Adrenal gland (tissue), 12 donors: ENCODE data around the gene JPT1. TPM values are rescaled to one million over a fixed set of nuclear protein-coding genes. Genes with fewer than 3 reads are reported as not detected.
"Not testable (repeated sequence)": the region's sequence is repeated elsewhere in the genome, so short reads cannot be mapped to it uniquely, and the experiment has no call there.

Source experiments
- DNase-seq, 7 donors: peaks; one replicate each; pipeline ENCODE4 v3.0.0-alpha.2; 2019 to 2020
- H3K27ac ChIP-seq, 5 donors: fragments of 200-600 bp; sonication (generic) in 4 of 5; 1 replicate in 3 of 5; 2 replicates in 2 of 5; pipeline versions ENCODE4 v1.5.1 to v1.8.0; 2016 to 2020; ENCODE audit warnings: mild to moderate bottlenecking in 1 of 5
- H3K27me3 ChIP-seq: fragments of 200-600 bp; 2 replicates; pipeline ENCODE4 v1.8.0; 2021
- H3K36me3 ChIP-seq, 2 donors: fragments of 200-600 bp; replicated peaks in 1 of 2; 1 replicate in 1 of 2; 2 replicates in 1 of 2; pipeline versions ENCODE4 v1.5.1 to v1.8.0; 2018 to 2022
- H3K4me1 ChIP-seq, 2 donors: fragments of 200-600 bp; replicated peaks in 1 of 2; 1 replicate in 1 of 2; 2 replicates in 1 of 2; pipeline versions ENCODE4 v1.5.1 to v1.8.0; 2018 to 2021
- H3K4me3 ChIP-seq, 4 donors: fragments of 200-600 bp; sonication (generic) in 3 of 4; one replicate each; pipeline ENCODE4 v1.5.1; 2016 to 2018
- H3K9me3 ChIP-seq, 3 donors: fragments of 200-600 bp; sonication (generic) in 1 of 3; replicated peaks in 1 of 3; 1 replicate in 2 of 3; 2 replicates in 1 of 3; pipeline versions ENCODE4 v1.5.1 to v1.8.0; 2016 to 2021
- POLR2A ChIP-seq, 2 donors: fragments of 450-650 bp; IDR thresholded peaks; one replicate each; pipeline ENCODE4 v1.6.1; 2017; ENCODE audit warnings: antibody characterized with exemption in 2 of 2, mild to moderate bottlenecking in 2 of 2, moderate library complexity in 1 of 2
- WGBS, 4 donors: extraction: QIAGEN DNeasy Blood & Tissue Kit in 2 of 4; methylation state at CpG; one replicate each; pipeline versions ENCODE4 v1.1.5 to v1.1.7; 2013 to 2017; 5-methylcytosine and 5-hydroxymethylcytosine counted together
- intact Hi-C, 2 donors: fragments of 100-400 bp; cut with DNase I; formaldehyde crosslinking; loops; one replicate each; pipeline versions ENCODE4 v1.14.1 to v1.15.0; 2022 to 2023
- polyA plus RNA-seq, 3 donors: library from polyadenylated mRNA; stranded (reverse); fragments of 200-250 nt in 2 of 3; fragments of 350-450 nt in 1 of 3; fragmentation: Illumina TruSeq in 1 of 3; extraction: RNeasy Lipid Tissue Mini Kit (QIAGEN cat#74804) in 1 of 3; gene quantifications; one replicate each; pipeline ENCODE4 v1.2.3, GENCODE V29; 2013 to 2014
- total RNA-seq, 9 donors: library from RNA; depleted of rRNA in 4 of 9; stranded (reverse); fragments of >200 nt in 4 of 9; fragments of 120-200 nt in 1 of 9; fragmentation: NEBNext Ultra II Directional in 1 of 9; extraction: Animal tissue kit (Norgen Biotek cat#: 25700) in 1 of 9; gene quantifications; one replicate each; pipeline versions ENCODE4 v1.1.0 to v1.2.4, GENCODE V29; 2013 to 2023
- TF ChIP-seq, protein P1 (sequence below), 6 experiments: fragments of 450-650 bp in 4 of 6; fragments of 200-600 bp in 2 of 6; sonication (generic) in 1 of 6; IDR thresholded peaks; 1 replicate in 5 of 6; 2 replicates in 1 of 6; pipeline versions ENCODE4 v1.5.1 to v1.8.0; 2016 to 2021; ENCODE audit warnings: antibody characterized with exemption in 6 of 6, mild to moderate bottlenecking in 2 of 6, moderate library complexity in 1 of 6
- donor health status: healthy with polysubstance abuse.
- donor health status: Bipolar disorder and iron deficiency.
- donor health status: DM: yes; HTN: yes; CAD: no.
- donor health status: DM: no; HTN: no; CAD: no.
- donor health status: DM: no; HTN: no; CAD: no.
- donor health status: DM: yes; HTN: yes; CAD: no.

JPT1 gene
- total and polyA plus RNA-seq, 12 donors, result 34.2 to 232 (median 67.2) TPM

DNA sequence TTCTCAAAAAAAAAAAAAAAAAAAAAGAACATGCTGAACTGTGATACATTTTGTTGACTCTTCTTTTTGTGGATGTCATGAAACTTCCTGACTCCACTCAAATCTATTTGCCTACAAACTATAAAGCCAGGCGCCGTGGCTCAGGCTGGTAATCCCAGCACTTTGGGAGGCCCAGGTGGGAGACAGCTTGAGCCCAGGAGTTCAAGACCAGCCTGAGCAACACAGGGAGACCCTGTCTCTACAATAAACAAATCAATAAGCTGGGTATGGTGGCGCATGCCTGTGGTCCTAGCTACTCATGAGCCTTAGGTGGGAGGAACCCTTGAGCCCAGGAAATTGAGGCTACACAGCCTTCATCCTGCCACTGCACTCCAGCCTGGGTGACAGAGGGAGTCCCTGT, 21.3 kb downstream of the JPT1 start:
- peaks cover 0 to 8% of the 10 kb centered on the region in 2 donors for H3K36me3 ChIP-seq
- H3K9me3 ChIP-seq, result no peaks in the 10 kb centered on the region
- no peak overlapping the region for H3K4me3 ChIP-seq
- no peaks in the 10 kb centered on the region for H3K27me3 ChIP-seq
- WGBS, 4 donors, result 96 to 100% (median 96%) methylated on average over 3 of the region's 3 CpGs
- intact Hi-C loops, result no loop called here
- DNase-seq, result no peak
- H3K27ac ChIP-seq, result no peak overlapping the region
- no peak for TF ChIP-seq POLR2A (IDR thresholded peaks at IDR 0.05)
- TF ChIP-seq, protein P1, sequence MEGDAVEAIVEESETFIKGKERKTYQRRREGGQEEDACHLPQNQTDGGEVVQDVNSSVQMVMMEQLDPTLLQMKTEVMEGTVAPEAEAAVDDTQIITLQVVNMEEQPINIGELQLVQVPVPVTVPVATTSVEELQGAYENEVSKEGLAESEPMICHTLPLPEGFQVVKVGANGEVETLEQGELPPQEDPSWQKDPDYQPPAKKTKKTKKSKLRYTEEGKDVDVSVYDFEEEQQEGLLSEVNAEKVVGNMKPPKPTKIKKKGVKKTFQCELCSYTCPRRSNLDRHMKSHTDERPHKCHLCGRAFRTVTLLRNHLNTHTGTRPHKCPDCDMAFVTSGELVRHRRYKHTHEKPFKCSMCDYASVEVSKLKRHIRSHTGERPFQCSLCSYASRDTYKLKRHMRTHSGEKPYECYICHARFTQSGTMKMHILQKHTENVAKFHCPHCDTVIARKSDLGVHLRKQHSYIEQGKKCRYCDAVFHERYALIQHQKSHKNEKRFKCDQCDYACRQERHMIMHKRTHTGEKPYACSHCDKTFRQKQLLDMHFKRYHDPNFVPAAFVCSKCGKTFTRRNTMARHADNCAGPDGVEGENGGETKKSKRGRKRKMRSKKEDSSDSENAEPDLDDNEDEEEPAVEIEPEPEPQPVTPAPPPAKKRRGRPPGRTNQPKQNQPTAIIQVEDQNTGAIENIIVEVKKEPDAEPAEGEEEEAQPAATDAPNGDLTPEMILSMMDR (IDR thresholded peaks at IDR 0.05), result no peak
- H3K4me1 ChIP-seq, result peaks cover 6 to 16% of the 10 kb centered on the region in 2 donors

DNA sequence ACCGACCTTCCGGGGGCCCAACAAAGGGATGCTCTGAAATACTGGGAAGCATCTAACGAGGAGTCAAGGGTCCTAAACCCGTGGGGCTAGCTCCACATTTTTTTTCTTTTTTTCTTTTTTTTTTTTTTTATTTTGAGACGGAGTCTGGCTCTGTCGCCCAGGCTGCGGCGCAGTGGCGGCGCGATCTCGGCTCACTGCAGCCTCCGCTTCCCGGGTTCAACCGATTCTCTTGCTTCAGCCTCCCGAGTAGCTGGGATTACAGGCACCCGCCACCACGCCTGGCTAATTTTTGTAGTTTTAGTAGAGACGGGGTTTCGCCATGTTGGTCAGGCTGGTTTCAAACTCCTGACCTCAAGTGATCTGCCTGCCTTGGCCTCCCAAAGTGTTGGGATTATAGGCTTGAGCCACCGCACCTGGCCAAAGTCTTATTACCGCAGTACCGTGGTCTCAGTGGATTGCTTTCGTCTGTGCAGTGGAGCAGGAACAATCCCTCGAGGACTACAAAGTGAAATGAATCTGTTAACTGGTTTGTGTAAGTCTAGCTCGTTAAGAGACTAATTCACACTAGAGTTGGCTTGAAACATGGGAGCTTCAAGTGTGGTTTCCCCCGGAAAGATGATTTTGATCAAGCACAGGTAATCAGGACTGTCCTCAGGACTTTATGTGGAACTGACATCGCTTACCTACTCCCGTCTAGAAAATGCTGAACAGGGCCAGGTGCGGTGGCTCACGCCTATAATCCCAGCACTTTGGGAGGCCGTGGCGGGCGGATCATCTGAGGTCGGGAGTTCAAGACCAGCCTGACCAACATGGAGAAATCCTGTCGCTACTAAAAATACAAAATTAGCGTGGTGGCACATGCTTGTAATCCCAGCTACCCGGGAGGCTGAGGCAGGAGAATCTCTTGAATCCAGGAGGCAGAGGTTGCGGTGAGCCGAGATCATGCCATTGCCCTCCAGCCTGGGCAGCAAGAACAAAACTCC, 22.0 kb downstream of the JPT1 start:
- intact Hi-C loops, DNase-seq, H3K36me3 ChIP-seq, H3K9me3 ChIP-seq, H3K27me3 ChIP-seq: not testable (repeated sequence)
- peaks cover 6 to 16% of the 10 kb centered on the region in 2 donors for H3K4me1 ChIP-seq
- WGBS, 4 donors, result 80 to 84% (median 83%) methylated on average over 40 of the region's 40 CpGs
- H3K4me3 ChIP-seq, result peak overlapping the region; percentile 66 to 86 (median 80)
- peak overlapping the region in 4 of 5 donors; percentile 67 to 88 (median 78) for H3K27ac ChIP-seq

DNA sequence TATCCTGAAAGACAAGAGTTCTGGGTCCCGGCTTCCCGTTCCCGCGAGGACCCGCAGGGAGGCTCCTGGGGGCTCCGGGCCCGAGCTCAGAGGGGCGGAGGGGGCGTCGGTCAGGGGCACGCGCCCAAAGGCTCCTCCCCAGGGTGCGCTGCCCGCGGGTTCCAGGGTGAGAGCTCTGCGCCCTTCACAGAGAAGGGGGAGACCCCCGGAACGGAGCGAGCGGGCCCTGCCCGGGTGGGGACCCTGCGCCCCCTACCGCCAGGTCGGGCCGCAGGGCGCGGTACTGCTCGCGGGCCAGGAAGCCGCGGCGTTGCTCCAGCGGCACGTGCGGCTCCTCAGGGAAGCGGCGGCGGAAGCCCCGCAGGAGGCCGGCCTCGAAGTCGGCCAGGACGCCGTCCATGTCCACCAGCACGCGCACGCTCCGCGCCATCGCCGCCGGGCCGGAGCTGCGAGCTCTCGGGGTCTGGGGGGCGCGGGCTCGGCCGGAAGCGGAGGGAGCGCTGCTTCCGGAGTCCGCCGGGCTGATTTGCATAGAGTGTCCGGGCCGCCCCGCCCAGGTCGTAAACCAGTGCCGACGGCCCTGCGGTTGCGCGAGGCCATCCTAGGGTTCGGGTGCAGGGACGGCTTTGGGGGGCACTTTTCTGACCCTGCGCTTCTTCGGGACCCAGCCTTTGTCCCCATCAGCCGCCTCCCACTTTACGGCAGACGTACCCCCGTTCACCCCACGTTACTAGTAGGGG, 22.9 kb downstream of the JPT1 start, which contains the start of gene NT5C:
Gene NT5C, minus strand, starts transcription at position 465 of the 740 bp plus-strand sequence. Its CDS starts 35 bp downstream, at position 430.
- 0 to 1% (median 1%) methylated on average over 13 to 82 of the region's 82 CpGs for WGBS, 4 donors
- peak; percentile 61 to 83 (median 79) for DNase-seq
- Histone ChIP-seq H3K9me3 (no peaks in the 10 kb centered on the region), H3K4me3 (peak within 1 kb of the TSS; percentile 66 to 86 (median 80)), H3K27me3 (no peaks in the 10 kb centered on the region), H3K36me3 (peaks cover 0 to 8% of the 10 kb centered on the region in 2 donors), H3K4me1 (peaks cover 6 to 16% of the 10 kb centered on the region in 2 donors), H3K27ac (peak within 1 kb of the TSS in 4 of 5 donors; percentile 67 to 88 (median 78))
- intact Hi-C loops, result no loop called here
- TF ChIP-seq, protein P1 (IDR thresholded peaks at IDR 0.05), result peak; percentile 9 to 69 (median 46)
- peak in 1 of 2 donors; percentile 18 for TF ChIP-seq POLR2A (IDR thresholded peaks at IDR 0.05)

DNA sequence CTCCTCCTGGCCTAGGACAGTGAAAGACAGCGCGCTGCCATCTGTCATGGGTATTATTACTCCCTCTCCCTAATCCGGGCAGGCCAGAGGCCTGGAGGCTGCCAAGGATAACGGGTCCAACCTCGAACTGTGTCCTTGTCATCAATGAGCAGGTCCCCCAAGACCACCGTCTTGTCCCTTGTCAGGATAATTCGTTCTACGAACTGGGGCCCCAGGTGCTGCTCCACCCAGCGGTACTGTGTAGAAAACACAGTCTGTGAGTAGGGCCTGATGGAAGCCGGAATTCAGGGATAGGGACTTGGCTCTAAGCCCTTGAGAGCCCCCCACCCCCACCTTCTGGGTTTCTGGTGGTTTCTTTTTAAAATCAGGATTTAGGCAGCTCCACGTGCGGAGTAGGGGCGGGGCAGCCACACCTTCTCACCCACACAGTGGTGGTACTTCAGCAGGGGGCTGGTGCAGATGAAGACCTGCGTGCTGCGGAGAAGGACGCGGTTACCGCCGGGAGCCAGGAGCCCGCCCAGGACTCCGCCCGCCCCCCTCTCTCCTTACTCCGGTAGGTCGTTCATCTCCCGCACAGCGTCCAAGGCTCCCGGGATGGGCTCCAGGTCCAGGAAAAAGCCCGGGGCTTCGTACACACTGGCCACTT, 23.6 kb downstream of the JPT1 start:
- no peaks in the 10 kb centered on the region for H3K9me3 ChIP-seq
- DNase-seq, result peak; percentile 33 to 73 (median 58)
- H3K36me3 ChIP-seq, result peaks cover 0 to 8% of the 10 kb centered on the region in 2 donors
- H3K27ac ChIP-seq, result peak overlapping the region in 4 of 5 donors; percentile 67 to 88 (median 78)
- peak overlapping the region; percentile 66 to 86 (median 80) for H3K4me3 ChIP-seq
- no peaks in the 10 kb centered on the region for H3K27me3 ChIP-seq
- TF ChIP-seq POLR2A (IDR thresholded peaks at IDR 0.05), result no peak
- TF ChIP-seq, protein P1 (IDR thresholded peaks at IDR 0.05), result peak in 5 of 6 experiments; percentile 5 to 45 (median 32)
- intact Hi-C loops, result no loop called here
- peaks cover 6 to 16% of the 10 kb centered on the region in 2 donors for H3K4me1 ChIP-seq
- WGBS, 4 donors, result 12 to 33% (median 21%) methylated on average over 8 to 29 of the region's 29 CpGs
